CD14-positive monocyte (primary cell): ENCODE results near the gene TACC2. TPM values are rescaled to one million over a fixed set of nuclear protein-coding genes. Genes with fewer than 3 reads are reported as not detected.
"Not testable (repeated sequence)": the region's sequence is repeated elsewhere in the genome, so short reads cannot be mapped to it uniquely, and the experiment has no call there.

Source experiments
- DNase-seq, 3 donors: peaks; one replicate each; pipeline ENCODE4 v3.0.0-alpha.2; 2011 to 2022
- H2AFZ ChIP-seq: 2 replicates; pipeline ENCODE4 v1.6.0; 2012; ENCODE audit warnings: mild to moderate bottlenecking, low read depth, low read length, inconsistent platforms; ENCODE audit not compliant: insufficient read depth, poor library complexity, severe bottlenecking
- H3K27ac ChIP-seq, 2 donors: 1 replicate in 1 of 2; 2 replicates in 1 of 2; pipeline ENCODE4 v1.5.1; 2012 to 2013; ENCODE audit warnings: low read length in 2 of 2, control low read depth in 1 of 2, inconsistent platforms in 1 of 2, low read depth in 1 of 2, mild to moderate bottlenecking in 1 of 2
- H3K27me3 ChIP-seq, 2 donors: one replicate each; pipeline versions ENCODE4 v1.6.0 to v1.6.1; 2011 to 2013; ENCODE audit warnings: low read length in 2 of 2; ENCODE audit not compliant: control insufficient read depth in 2 of 2, insufficient read depth in 2 of 2
- H3K36me3 ChIP-seq, 2 donors: replicated peaks in 1 of 2; 1 replicate in 1 of 2; 2 replicates in 1 of 2; pipeline versions ENCODE4 v1.5.1 to v1.6.1; 2012 to 2013; ENCODE audit warnings: low read length in 2 of 2, control low read depth in 1 of 2, inconsistent platforms in 1 of 2, mild to moderate bottlenecking in 1 of 2; ENCODE audit not compliant: insufficient read depth in 2 of 2, control insufficient read depth in 1 of 2
- H3K4me1 ChIP-seq, 2 donors: 1 replicate in 1 of 2; 2 replicates in 1 of 2; pipeline versions ENCODE4 v1.5.1 to v1.6.1; 2012 to 2013; ENCODE audit warnings: low read length in 2 of 2, control low read depth in 1 of 2, inconsistent platforms in 1 of 2, mild to moderate bottlenecking in 1 of 2, moderate library complexity in 1 of 2; ENCODE audit not compliant: insufficient read depth in 2 of 2, control insufficient read depth in 1 of 2
- H3K4me2 ChIP-seq: replicated peaks from 2 replicates; pipeline ENCODE3; 2012; ENCODE audit warnings: low read length, moderate library complexity, mild to moderate bottlenecking; ENCODE audit not compliant: poor library complexity, severe bottlenecking; ENCODE audit errors: extremely low read depth
- H3K4me3 ChIP-seq, 3 experiments: fragments of 200-600 bp in 1 of 3; sonication (generic) in 1 of 3; replicated peaks in 1 of 3; 1 replicate in 2 of 3; 2 replicates in 1 of 3; pipeline ENCODE4 v1.5.1; 2011 to 2013; ENCODE audit warnings: low read length in 3 of 3, mild to moderate bottlenecking in 3 of 3, control low read depth in 2 of 3, low read depth in 2 of 3, inconsistent platforms in 1 of 3, moderate library complexity in 1 of 3
- H3K79me2 ChIP-seq: 2 replicates; pipeline ENCODE4 v1.6.0; 2012; ENCODE audit warnings: mild to moderate bottlenecking, control low read depth, inconsistent platforms, low read length, moderate library complexity; ENCODE audit not compliant: insufficient read depth
- H3K9ac ChIP-seq: 2 replicates; pipeline ENCODE4 v1.6.0; 2017; ENCODE audit warnings: low read length, mild to moderate bottlenecking; ENCODE audit not compliant: insufficient read depth, poor library complexity, severe bottlenecking
- H3K9me3 ChIP-seq, 2 donors: replicated peaks in 1 of 2; 1 replicate in 1 of 2; 2 replicates in 1 of 2; pipeline versions ENCODE4 v1.5.1 to v1.6.1; 2012 to 2013; ENCODE audit warnings: low read length in 2 of 2, control low read depth in 1 of 2; ENCODE audit not compliant: control insufficient read depth in 1 of 2, insufficient read depth in 1 of 2
- H4K20me1 ChIP-seq: 2 replicates; pipeline ENCODE4 v1.6.0; 2012; ENCODE audit warnings: mild to moderate bottlenecking, low read length, control low read depth, moderate library complexity; ENCODE audit not compliant: insufficient read depth
- H3K27ac Mint-ChIP-seq, 7 donors: one replicate each; pipeline ENCODE4 v1.8.0; 2020; ENCODE audit warnings: mild to moderate bottlenecking in 7 of 7, mixed read lengths in 7 of 7, moderate library complexity in 6 of 7, inconsistent platforms in 2 of 7
- H3K27me3 Mint-ChIP-seq, 3 donors: one replicate each; pipeline ENCODE4 v1.8.0; 2021 to 2022; ENCODE audit warnings: low read depth in 3 of 3, mild to moderate bottlenecking in 3 of 3, mixed read lengths in 3 of 3, moderate library complexity in 3 of 3, inconsistent platforms in 1 of 3
- H3K36me3 Mint-ChIP-seq, 2 donors: one replicate each; pipeline ENCODE4 v1.8.0; 2020; ENCODE audit warnings: mixed read lengths in 2 of 2, inconsistent platforms in 1 of 2, mild to moderate bottlenecking in 1 of 2
- H3K4me1 Mint-ChIP-seq: one replicate; pipeline ENCODE4 v1.8.0; 2020; ENCODE audit warnings: mild to moderate bottlenecking, mixed read lengths
- H3K4me3 Mint-ChIP-seq, 2 donors: one replicate each; pipeline ENCODE4 v1.8.0; 2020; ENCODE audit warnings: mild to moderate bottlenecking in 2 of 2, mixed read lengths in 2 of 2, moderate library complexity in 1 of 2
- H3K9me3 Mint-ChIP-seq, 7 donors: one replicate each; pipeline ENCODE4 v1.8.0; 2020 to 2022; ENCODE audit warnings: mixed read lengths in 7 of 7, mild to moderate bottlenecking in 6 of 7, moderate library complexity in 6 of 7, inconsistent platforms in 2 of 7
- WGBS: methylation state at CpG from one replicate; pipeline ENCODE4 v1.1.5; 2013; ENCODE audit warnings: missing lambda C conversion rate; ENCODE audit not compliant: insufficient coverage; 5-methylcytosine and 5-hydroxymethylcytosine counted together
- intact Hi-C, 2 donors: fragments of 100-400 bp; cut with micrococcal nuclease; formaldehyde crosslinking; loops; one replicate each; pipeline versions ENCODE4 v1.15.0 to v1.15.1; 2023
- polyA plus RNA-seq, 3 donors: library from polyadenylated mRNA; depleted of rRNA in 1 of 3; unstranded in 2 of 3; stranded (reverse) in 1 of 3; fragments of 300-500 nt in 2 of 3; fragments of >200 nt in 1 of 3; fragmentation: Illumina TruSeq in 2 of 3; gene quantifications; 1 replicate in 2 of 3; 2 replicates in 1 of 3; pipeline ENCODE4 v1.2.3, GENCODE V29; 2012 to 2021
- TF ChIP-seq, protein P1 (sequence below): fragments of 200-600 bp; IDR thresholded peaks from one replicate; pipeline ENCODE4 v1.8.0; 2022; ENCODE audit warnings: antibody characterized with exemption, mild to moderate bottlenecking

The TACC2 gene
- polyA plus RNA-seq, 3 donors: 0.03 TPM; not detected in 2

DNA sequence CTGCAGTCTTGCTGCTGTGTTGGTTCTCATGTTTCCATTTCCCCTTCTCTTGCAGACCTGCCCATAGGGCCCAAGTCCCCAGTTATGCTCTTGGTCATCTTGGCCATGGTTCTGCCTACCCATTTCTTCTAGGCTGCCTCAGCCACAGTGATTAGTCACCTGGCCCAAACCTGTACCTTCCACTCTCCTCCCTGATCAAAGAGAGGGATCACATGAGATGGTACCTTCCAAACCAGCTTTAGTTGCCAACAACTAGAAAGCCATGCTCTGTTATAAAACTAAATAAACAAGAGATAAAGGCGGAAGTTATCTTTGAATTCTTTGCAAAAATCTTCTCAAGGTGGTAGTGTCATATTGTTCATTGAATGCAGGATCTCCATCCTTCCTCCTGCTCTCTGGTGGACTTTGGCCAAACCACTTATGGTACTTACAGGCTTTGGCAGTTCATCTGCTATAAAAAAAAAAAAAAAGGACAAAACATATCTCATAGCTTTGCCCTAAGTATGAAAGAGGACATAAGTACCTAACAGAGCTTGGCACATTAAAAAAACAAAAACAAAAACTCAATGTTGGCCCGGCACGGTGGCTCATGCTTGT, 25.8 kb downstream of the TACC2 start:
- no peaks in the 10 kb centered on the region for H3K4me1 Mint-ChIP-seq
- no peaks in the 10 kb centered on the region for H3K9me3 ChIP-seq
- H3K27me3 ChIP-seq: peaks cover 0 to 12% of the 10 kb centered on the region in 2 donors
- TF ChIP-seq, protein P1, sequence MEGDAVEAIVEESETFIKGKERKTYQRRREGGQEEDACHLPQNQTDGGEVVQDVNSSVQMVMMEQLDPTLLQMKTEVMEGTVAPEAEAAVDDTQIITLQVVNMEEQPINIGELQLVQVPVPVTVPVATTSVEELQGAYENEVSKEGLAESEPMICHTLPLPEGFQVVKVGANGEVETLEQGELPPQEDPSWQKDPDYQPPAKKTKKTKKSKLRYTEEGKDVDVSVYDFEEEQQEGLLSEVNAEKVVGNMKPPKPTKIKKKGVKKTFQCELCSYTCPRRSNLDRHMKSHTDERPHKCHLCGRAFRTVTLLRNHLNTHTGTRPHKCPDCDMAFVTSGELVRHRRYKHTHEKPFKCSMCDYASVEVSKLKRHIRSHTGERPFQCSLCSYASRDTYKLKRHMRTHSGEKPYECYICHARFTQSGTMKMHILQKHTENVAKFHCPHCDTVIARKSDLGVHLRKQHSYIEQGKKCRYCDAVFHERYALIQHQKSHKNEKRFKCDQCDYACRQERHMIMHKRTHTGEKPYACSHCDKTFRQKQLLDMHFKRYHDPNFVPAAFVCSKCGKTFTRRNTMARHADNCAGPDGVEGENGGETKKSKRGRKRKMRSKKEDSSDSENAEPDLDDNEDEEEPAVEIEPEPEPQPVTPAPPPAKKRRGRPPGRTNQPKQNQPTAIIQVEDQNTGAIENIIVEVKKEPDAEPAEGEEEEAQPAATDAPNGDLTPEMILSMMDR: no peak
- H3K4me3 ChIP-seq: no peak overlapping the region
- intact Hi-C loops: no loop called here
- no peaks in the 10 kb centered on the region for H3K4me1 ChIP-seq
- no peak overlapping the region for H3K4me2 ChIP-seq
- DNase-seq: no peak
- no peak overlapping the region for H3K27ac ChIP-seq
- no peak overlapping the region for H3K27ac Mint-ChIP-seq
- H3K9me3 Mint-ChIP-seq: peaks cover 0 to 17% (median 6%) of the 10 kb centered on the region in 7 donors
- no peaks in the 10 kb centered on the region for H4K20me1 ChIP-seq
- no peak overlapping the region for H3K4me3 Mint-ChIP-seq
- no peaks in the 10 kb centered on the region for H3K79me2 ChIP-seq
- no peaks in the 10 kb centered on the region for H3K36me3 Mint-ChIP-seq
- WGBS: 100% methylated on average over 2 of the region's 3 CpGs
- H3K9ac ChIP-seq: no peak overlapping the region
- peaks cover 11 to 21% (median 19%) of the 10 kb centered on the region in 3 donors for H3K27me3 Mint-ChIP-seq
- H2AFZ ChIP-seq: no peak overlapping the region
- H3K36me3 ChIP-seq: no peaks in the 10 kb centered on the region

DNA sequence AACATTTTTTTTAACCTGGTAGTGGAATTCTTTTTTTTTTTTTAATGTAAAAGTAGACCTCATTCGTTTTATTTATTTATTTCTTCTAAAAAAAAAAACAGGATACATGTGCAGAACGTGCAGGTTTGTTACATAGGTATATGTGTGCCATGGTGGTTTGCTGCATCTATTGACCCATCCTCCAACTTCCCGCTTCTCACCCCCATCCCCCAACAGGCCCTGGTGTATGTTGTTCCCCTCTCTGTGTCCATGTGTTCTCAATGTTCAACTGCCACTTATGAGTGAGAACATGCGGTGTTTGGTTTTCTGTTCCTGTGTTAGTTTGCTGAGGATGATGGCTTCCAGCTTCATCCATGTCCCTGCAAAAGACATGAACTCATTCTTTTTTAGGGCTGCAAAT, 29.0 kb downstream of the TACC2 start:
- H3K36me3 ChIP-seq, intact Hi-C loops, H3K79me2 ChIP-seq, H3K4me1 ChIP-seq, H3K9me3 ChIP-seq, H3K9ac ChIP-seq, H3K4me3 Mint-ChIP-seq, H3K4me3 ChIP-seq, H4K20me1 ChIP-seq, H2AFZ ChIP-seq, H3K9me3 Mint-ChIP-seq, H3K4me2 ChIP-seq, H3K27ac ChIP-seq, H3K27ac Mint-ChIP-seq, H3K4me1 Mint-ChIP-seq, H3K36me3 Mint-ChIP-seq, DNase-seq: not testable (repeated sequence)
- no CpG with 5 or more reads among the region's 4 CpGs for WGBS
- peaks cover 0 to 13% of the 10 kb centered on the region in 2 donors for H3K27me3 ChIP-seq
- peaks cover 17 to 21% (median 19%) of the 10 kb centered on the region in 3 donors for H3K27me3 Mint-ChIP-seq
